D721Med (cell line): ENCODE results near the gene MICAL2.

Experiments
- DNase-seq: peaks from one replicate; pipeline ENCODE4 v3.0.0; 2011; ENCODE audit warnings: low spot score; ENCODE audit not compliant: insufficient read length
- FAIRE-seq: peaks from 2 replicates; lab custom pipeline; 2011; peaks lifted over from hg19 to GRCh38; lab: Jason Lieb, UNC
- CTCF ChIP-seq: IDR thresholded peaks from 2 replicates; pipeline ENCODE4 v1.5.1; 2012; ENCODE audit warnings: mild to moderate bottlenecking, control low read depth; ENCODE audit not compliant: insufficient read depth; ENCODE audit errors: missing control alignments

MICAL2 gene

GRCh38 chr11:12125609-12126149 is 15.3 kb downstream of the MICAL2 start:
- TF ChIP-seq CTCF = no peak
- DNase-seq = no peak
- FAIRE-seq = no peak

GRCh38 chr11:12126344-12127019 is 16.1 kb downstream of the MICAL2 start:
- no peak for TF ChIP-seq CTCF
- DNase-seq (no peak), FAIRE-seq (no peak)

- TF ChIP-seq CTCF = no peak
- FAIRE-seq (no peak), DNase-seq (no peak)
These were observed 17.0 kb downstream of the MICAL2 start for GRCh38 chr11:12127206-12127898.

- DNase-seq (no peak), FAIRE-seq (no peak)
- no peak for TF ChIP-seq CTCF
These were observed 17.9 kb downstream of the MICAL2 start for GRCh38 chr11:12128301-12128751.

- TF ChIP-seq CTCF = no peak
- FAIRE-seq (no peak), DNase-seq (no peak)
These were observed 18.8 kb downstream of the MICAL2 start for GRCh38 chr11:12129227-12129626.

GRCh38 chr11:12130180-12130980 is 20.0 kb downstream of the MICAL2 start:
- DNase-seq = no peak
- no peak for TF ChIP-seq CTCF
- FAIRE-seq = no peak
